ENCODE measurements around the gene PHF21B.
"Not testable (repeated sequence)": the region's sequence is repeated elsewhere in the genome, so short reads cannot be mapped to it uniquely, and the experiment has no call there.

Gene PHF21B

GRCh38 chr22:44928711-44929358 is 81.0 kb downstream of the PHF21B start:
- H3K36me3 ChIP-seq (ENCODE audit: control insufficient read depth, insufficient read depth, low read length): peaks cover 8% of the 10 kb centered on the region
- H3K4me1 ChIP-seq (ENCODE audit: control insufficient read depth, insufficient read depth, low read length): no peaks in the 10 kb centered on the region

GRCh38 chr22:44928136-44928463 is 81.7 kb downstream of the PHF21B start:
- peaks cover 8% of the 10 kb centered on the region for H3K36me3 ChIP-seq (ENCODE audit: control insufficient read depth, insufficient read depth, low read length)
- no peaks in the 10 kb centered on the region for H3K27me3 ChIP-seq (ENCODE audit: control insufficient read depth, insufficient read depth, low read length)
- no peaks in the 10 kb centered on the region for H3K4me1 ChIP-seq (ENCODE audit: control insufficient read depth, insufficient read depth, low read length)
- no peaks in the 10 kb centered on the region for H3K9me3 ChIP-seq (ENCODE audit: control insufficient read depth, insufficient read depth, low read length)
- H3K4me3 ChIP-seq (ENCODE audit: low read depth, low read length): no peak overlapping the region
- H3K9ac ChIP-seq (ENCODE audit: low read depth, low read length): no peak overlapping the region

More at GRCh38 chr22:44928711-44929358, 81.0 kb downstream of the PHF21B start:
- no peaks in the 10 kb centered on the region for H3K9me3 ChIP-seq (ENCODE audit: control insufficient read depth, insufficient read depth, low read length)
- no peaks in the 10 kb centered on the region for H3K27me3 ChIP-seq (ENCODE audit: control insufficient read depth, insufficient read depth, low read length)
- no peak overlapping the region for H3K4me3 ChIP-seq (ENCODE audit: low read depth, low read length)
- H3K9ac ChIP-seq (ENCODE audit: low read depth, low read length): no peak overlapping the region

DNA sequence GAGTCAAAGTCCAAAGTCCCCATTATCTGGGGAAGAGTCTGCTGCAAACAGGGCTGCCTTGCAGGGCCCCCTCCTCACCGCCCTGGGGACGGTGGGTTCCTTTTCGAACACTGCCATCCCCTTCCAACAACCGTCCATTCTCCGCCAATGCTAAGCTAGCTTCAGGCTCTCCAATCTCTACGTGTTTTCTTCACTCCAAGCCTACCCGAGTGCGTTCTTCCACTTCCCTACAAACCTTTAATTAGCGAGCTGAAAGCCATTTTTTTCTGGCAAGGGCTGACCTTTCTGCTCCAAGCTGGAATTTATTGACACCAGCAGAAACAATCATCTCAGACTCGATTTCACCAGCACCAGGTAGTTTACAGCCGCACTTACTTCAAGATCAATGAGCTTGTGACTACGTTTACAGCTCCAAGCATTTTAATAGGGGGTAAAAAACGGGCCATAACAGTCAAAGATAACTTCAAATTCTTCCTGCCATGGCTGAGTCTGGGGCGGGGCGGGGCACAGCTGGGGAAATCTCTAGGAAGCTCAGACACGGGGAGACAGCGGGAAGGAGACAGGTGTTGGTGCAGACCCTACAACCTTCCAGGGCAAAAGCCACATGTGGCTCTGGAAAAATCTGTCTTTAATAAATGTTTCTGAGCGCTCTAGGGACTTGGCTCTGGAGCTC is 82.2 kb downstream of the PHF21B start:
- no peak overlapping the region for H3K9ac ChIP-seq (ENCODE audit: low read depth, low read length)
- no peaks in the 10 kb centered on the region for H3K9me3 ChIP-seq (ENCODE audit: control insufficient read depth, insufficient read depth, low read length)
- H3K27me3 ChIP-seq (ENCODE audit: control insufficient read depth, insufficient read depth, low read length): no peaks in the 10 kb centered on the region
- H3K36me3 ChIP-seq (ENCODE audit: control insufficient read depth, insufficient read depth, low read length): peaks cover 8% of the 10 kb centered on the region
- H3K4me3 ChIP-seq (ENCODE audit: low read depth, low read length): no peak overlapping the region
- no peaks in the 10 kb centered on the region for H3K4me1 ChIP-seq (ENCODE audit: control insufficient read depth, insufficient read depth, low read length)

GRCh38 chr22:44926491-44927415 is 83.1 kb downstream of the PHF21B start:
- H3K9ac ChIP-seq (ENCODE audit: low read depth, low read length): no peak overlapping the region
- no peaks in the 10 kb centered on the region for H3K27me3 ChIP-seq (ENCODE audit: control insufficient read depth, insufficient read depth, low read length)
- H3K36me3 ChIP-seq (ENCODE audit: control insufficient read depth, insufficient read depth, low read length): peaks cover 4% of the 10 kb centered on the region
- H3K4me3 ChIP-seq (ENCODE audit: low read depth, low read length): no peak overlapping the region
- H3K9me3 ChIP-seq (ENCODE audit: control insufficient read depth, insufficient read depth, low read length): no peaks in the 10 kb centered on the region
- H3K4me1 ChIP-seq (ENCODE audit: control insufficient read depth, insufficient read depth, low read length): no peaks in the 10 kb centered on the region

- no peaks in the 10 kb centered on the region for H3K4me1 ChIP-seq (ENCODE audit: control insufficient read depth, insufficient read depth, low read length)
- no peak overlapping the region for H3K9ac ChIP-seq (ENCODE audit: low read depth, low read length)
- H3K4me3 ChIP-seq (ENCODE audit: low read depth, low read length): no peak overlapping the region
- no peaks in the 10 kb centered on the region for H3K9me3 ChIP-seq (ENCODE audit: control insufficient read depth, insufficient read depth, low read length)
- H3K36me3 ChIP-seq (ENCODE audit: control insufficient read depth, insufficient read depth, low read length): peaks cover 4% of the 10 kb centered on the region
- no peaks in the 10 kb centered on the region for H3K27me3 ChIP-seq (ENCODE audit: control insufficient read depth, insufficient read depth, low read length)
Measured at GRCh38 chr22:44926124-44926475, 83.7 kb downstream of the PHF21B start.

- Histone ChIP-seq H3K27me3 (ENCODE audit: control insufficient read depth, insufficient read depth, low read length) (no peaks in the 10 kb centered on the region), H3K4me1 (ENCODE audit: control insufficient read depth, insufficient read depth, low read length) (no peaks in the 10 kb centered on the region)
Measured at GRCh38 chr22:44925465-44926123, 84.2 kb downstream of the PHF21B start.

GRCh38 chr22:44924710-44925109 is 85.1 kb downstream of the PHF21B start:
- Histone ChIP-seq H3K4me1 (ENCODE audit: control insufficient read depth, insufficient read depth, low read length) (no peaks in the 10 kb centered on the region), H3K9me3 (ENCODE audit: control insufficient read depth, insufficient read depth, low read length) (no peaks in the 10 kb centered on the region), H3K36me3 (ENCODE audit: control insufficient read depth, insufficient read depth, low read length) (peaks cover 4% of the 10 kb centered on the region), H3K4me3 (ENCODE audit: low read depth, low read length) (no peak overlapping the region), H3K27me3 (ENCODE audit: control insufficient read depth, insufficient read depth, low read length) (no peaks in the 10 kb centered on the region), H3K9ac (ENCODE audit: low read depth, low read length) (no peak overlapping the region)

More at GRCh38 chr22:44925465-44926123, 84.2 kb downstream of the PHF21B start:
- no peaks in the 10 kb centered on the region for H3K9me3 ChIP-seq (ENCODE audit: control insufficient read depth, insufficient read depth, low read length)
- H3K4me3 ChIP-seq (ENCODE audit: low read depth, low read length): no peak overlapping the region
- no peak overlapping the region for H3K9ac ChIP-seq (ENCODE audit: low read depth, low read length)
- H3K36me3 ChIP-seq (ENCODE audit: control insufficient read depth, insufficient read depth, low read length): peaks cover 4% of the 10 kb centered on the region

DNA sequence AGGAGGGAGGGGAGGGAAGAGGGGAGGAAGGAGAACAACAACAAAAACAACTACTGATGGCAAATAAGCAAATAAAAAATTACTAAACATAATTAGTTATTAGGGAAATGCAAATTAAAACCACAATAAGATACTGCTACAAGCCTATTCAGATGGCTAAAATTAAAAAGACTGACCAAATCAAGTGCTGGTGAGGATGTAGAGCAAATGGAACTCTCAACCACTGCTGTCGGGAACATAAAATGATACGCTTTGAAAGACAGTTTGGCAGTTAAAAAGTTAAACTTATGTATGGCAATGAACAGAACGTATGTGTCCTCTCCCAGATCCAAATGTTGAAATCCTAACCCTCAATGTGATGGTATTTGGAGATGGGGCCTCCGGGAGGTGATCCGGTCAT is 85.7 kb downstream of the PHF21B start:
- H3K27me3 ChIP-seq (ENCODE audit: control insufficient read depth, insufficient read depth, low read length): no peaks in the 10 kb centered on the region
- H3K4me3 ChIP-seq (ENCODE audit: low read depth, low read length): no peak overlapping the region
- no peaks in the 10 kb centered on the region for H3K9me3 ChIP-seq (ENCODE audit: control insufficient read depth, insufficient read depth, low read length)
- H3K36me3 ChIP-seq (ENCODE audit: control insufficient read depth, insufficient read depth, low read length): peaks cover under 1% of the 10 kb centered on the region
- H3K4me1 ChIP-seq (ENCODE audit: control insufficient read depth, insufficient read depth, low read length): no peaks in the 10 kb centered on the region
- H3K9ac ChIP-seq (ENCODE audit: low read depth, low read length): no peak overlapping the region

DNA sequence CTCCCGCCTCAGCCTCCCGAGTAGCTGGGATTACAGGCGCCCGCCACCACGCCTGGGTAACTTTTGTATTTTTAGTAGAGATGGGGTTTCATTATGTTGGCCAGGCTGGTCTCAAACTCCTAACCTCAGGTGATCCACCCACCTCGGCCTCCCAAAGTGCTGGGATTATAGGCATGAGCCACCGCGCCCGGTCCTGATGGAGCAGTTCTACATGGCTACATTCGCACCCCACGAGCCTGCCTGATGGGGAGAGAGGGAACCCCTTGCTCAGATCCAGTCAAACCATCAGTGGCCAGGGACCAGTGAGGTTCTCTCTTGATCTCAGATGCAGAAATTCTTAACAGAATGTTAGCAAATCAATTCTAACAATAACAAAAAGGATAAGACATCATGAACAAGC is 88.0 kb downstream of the PHF21B start:
- not testable (repeated sequence) for H3K4me3 ChIP-seq (ENCODE audit: low read depth, low read length); H3K9ac ChIP-seq (ENCODE audit: low read depth, low read length); H3K4me1 ChIP-seq (ENCODE audit: control insufficient read depth, insufficient read depth, low read length); H3K36me3 ChIP-seq (ENCODE audit: control insufficient read depth, insufficient read depth, low read length); H3K9me3 ChIP-seq (ENCODE audit: control insufficient read depth, insufficient read depth, low read length); H3K27me3 ChIP-seq (ENCODE audit: control insufficient read depth, insufficient read depth, low read length)

DNA sequence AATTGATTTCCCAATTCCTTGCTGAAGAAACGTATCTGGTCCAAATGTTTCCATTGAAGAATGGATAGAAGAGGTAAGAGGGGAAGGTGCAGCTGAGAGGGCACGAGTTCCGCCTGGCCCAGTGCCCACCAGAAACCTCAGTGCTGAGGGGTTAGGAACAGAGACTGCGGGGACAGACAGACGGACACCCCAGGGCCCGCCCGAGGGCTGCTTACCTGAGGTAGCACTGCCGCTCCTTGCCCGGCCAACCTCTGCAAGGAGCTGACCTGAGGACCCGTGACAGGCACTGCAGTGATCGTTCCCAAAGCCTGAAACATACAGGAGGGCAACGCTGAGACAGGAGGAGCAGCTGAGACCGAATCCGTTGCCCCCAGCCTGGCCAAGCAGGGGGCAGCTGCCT is 89.6 kb downstream of the PHF21B start:
- no peak overlapping the region for H3K4me3 ChIP-seq (ENCODE audit: low read depth, low read length)
- H3K27me3 ChIP-seq (ENCODE audit: control insufficient read depth, insufficient read depth, low read length): no peaks in the 10 kb centered on the region
- no peaks in the 10 kb centered on the region for H3K4me1 ChIP-seq (ENCODE audit: control insufficient read depth, insufficient read depth, low read length)
- H3K36me3 ChIP-seq (ENCODE audit: control insufficient read depth, insufficient read depth, low read length): peaks cover 10% of the 10 kb centered on the region
- no peaks in the 10 kb centered on the region for H3K9me3 ChIP-seq (ENCODE audit: control insufficient read depth, insufficient read depth, low read length)
- H3K9ac ChIP-seq (ENCODE audit: low read depth, low read length): no peak overlapping the region

DNA sequence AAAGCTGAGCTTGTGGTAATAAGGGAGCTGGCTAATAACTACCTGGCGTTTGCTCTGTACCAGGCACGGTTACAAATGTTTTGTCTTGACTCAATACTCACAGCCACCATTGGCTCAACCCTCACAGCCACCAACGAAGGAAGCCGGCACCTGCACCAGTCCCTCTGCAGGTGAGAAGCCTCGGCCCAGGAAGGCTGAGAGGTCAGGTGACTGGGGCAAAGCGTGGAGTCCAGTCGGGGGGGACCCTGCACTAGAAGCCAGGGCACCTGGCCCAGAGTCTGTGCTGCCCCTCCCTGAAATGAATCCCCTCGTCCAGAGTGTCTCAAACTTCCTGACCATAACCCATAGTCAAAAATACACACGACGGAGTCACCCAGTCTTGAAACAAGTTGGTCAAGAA is 90.1 kb downstream of the PHF21B start:
- H3K4me1 ChIP-seq (ENCODE audit: control insufficient read depth, insufficient read depth, low read length): no peaks in the 10 kb centered on the region
- no peaks in the 10 kb centered on the region for H3K9me3 ChIP-seq (ENCODE audit: control insufficient read depth, insufficient read depth, low read length)
- peaks cover 10% of the 10 kb centered on the region for H3K36me3 ChIP-seq (ENCODE audit: control insufficient read depth, insufficient read depth, low read length)
- H3K9ac ChIP-seq (ENCODE audit: low read depth, low read length): no peak overlapping the region
- H3K27me3 ChIP-seq (ENCODE audit: control insufficient read depth, insufficient read depth, low read length): no peaks in the 10 kb centered on the region
- H3K4me3 ChIP-seq (ENCODE audit: low read depth, low read length): no peak overlapping the region
